ENCODE results near the gene KAT2B. TPM values are rescaled to one million over a fixed set of nuclear protein-coding genes. Genes with fewer than 3 reads are reported as not detected.
A peak's percentile ranks its signal among the peaks of the same experiment; 100 is the strongest.

Gene KAT2B
- total and polyA plus RNA-seq, 11 donors: 19.4 to 82.8 (median 66.0) TPM

- peaks cover 0 to 21% (median 8%) of the 10 kb centered on the region in 12 donors for H3K4me1 ChIP-seq
- DNase-seq (no peak), ATAC-seq (no peak)
- no peaks in the 10 kb centered on the region for H3K27me3 ChIP-seq
- no peaks in the 10 kb centered on the region for H3K9me3 ChIP-seq
- intact Hi-C loops (cut with DNase I): no loop called here
- no peak overlapping the region for H3K4me3 ChIP-seq
- 77 to 91% (median 84%) methylated on average over 6 of the region's 6 CpGs for WGBS, 4 donors
- no peak for TF ChIP-seq POLR2A (IDR thresholded peaks at IDR 0.05)
- no peak for TF ChIP-seq CTCF (IDR thresholded peaks at IDR 0.05)
- H3K36me3 ChIP-seq: peaks cover 0 to 64% (median 15%) of the 10 kb centered on the region in 9 donors
- no peak overlapping the region for H3K27ac ChIP-seq
These were observed 58.8 kb downstream of the KAT2B start for GRCh38 chr3:20099060-20099459.

- H3K4me3 ChIP-seq: no peak overlapping the region
- peaks cover 0 to 21% (median 8%) of the 10 kb centered on the region in 12 donors for H3K4me1 ChIP-seq
- ATAC-seq (no peak), DNase-seq (no peak)
- peak overlapping the region in 1 of 12 donors; percentile 59 for H3K27ac ChIP-seq
- intact Hi-C loops (cut with DNase I): no loop called here
- WGBS, 4 donors: 65 to 73% (median 71%) methylated on average over 1 of the region's 1 CpG
- H3K9me3 ChIP-seq: no peaks in the 10 kb centered on the region
- TF ChIP-seq POLR2A (IDR thresholded peaks at IDR 0.05) (no peak), CTCF (IDR thresholded peaks at IDR 0.05) (no peak)
- H3K27me3 ChIP-seq: no peaks in the 10 kb centered on the region
- peaks cover 0 to 60% (median 15%) of the 10 kb centered on the region in 9 donors for H3K36me3 ChIP-seq
These were observed 59.9 kb downstream of the KAT2B start for GRCh38 chr3:20100151-20100550.

GRCh38 chr3:20101041-20101440 is 60.8 kb downstream of the KAT2B start:
- intact Hi-C loops (cut with DNase I): no loop called here

GRCh38 chr3:20103731-20104130 is 63.5 kb downstream of the KAT2B start:
- H3K27me3 ChIP-seq: no peaks in the 10 kb centered on the region
- no peak overlapping the region for H3K4me3 ChIP-seq
- peak overlapping the region in 1 of 12 donors; percentile 61 for H3K27ac ChIP-seq
- no peaks in the 10 kb centered on the region for H3K9me3 ChIP-seq
- no peak for ATAC-seq
- intact Hi-C loops (cut with DNase I): no loop called here
- H3K36me3 ChIP-seq: peaks cover 0 to 36% (median 13%) of the 10 kb centered on the region in 9 donors
- DNase-seq: no peak
- no peak for TF ChIP-seq POLR2A (IDR thresholded peaks at IDR 0.05)
- 97 to 100% (median 98%) methylated on average over 1 of the region's 1 CpG for WGBS, 4 donors
- peaks cover 0 to 16% (median 0%) of the 10 kb centered on the region in 12 donors for H3K4me1 ChIP-seq

More at GRCh38 chr3:20101041-20101440, 60.8 kb downstream of the KAT2B start:
- Histone ChIP-seq H3K27me3 (no peaks in the 10 kb centered on the region), H3K4me3 (no peak overlapping the region), H3K27ac (no peak overlapping the region), H3K36me3 (peaks cover 0 to 51% (median 15%) of the 10 kb centered on the region in 9 donors), H3K4me1 (peaks cover 0 to 18% (median 6%) of the 10 kb centered on the region in 12 donors), H3K9me3 (no peaks in the 10 kb centered on the region)
- DNase-seq (no peak), ATAC-seq (no peak)
- TF ChIP-seq POLR2A (IDR thresholded peaks at IDR 0.05): no peak
- no peak for TF ChIP-seq CTCF (IDR thresholded peaks at IDR 0.05)
- WGBS, 4 donors: 93 to 94% (median 93%) methylated on average over 5 of the region's 5 CpGs

- DNase-seq: no peak
- no peaks in the 10 kb centered on the region for H3K9me3 ChIP-seq
- peaks cover 0 to 31% (median 9%) of the 10 kb centered on the region in 9 donors for H3K36me3 ChIP-seq
- H3K27me3 ChIP-seq: no peaks in the 10 kb centered on the region
- peak overlapping the region in 1 of 12 donors; percentile 61 for H3K27ac ChIP-seq
- peaks cover 0 to 16% (median 0%) of the 10 kb centered on the region in 12 donors for H3K4me1 ChIP-seq
- WGBS, 4 donors: 71 to 79% (median 74%) methylated on average over 5 of the region's 5 CpGs
- intact Hi-C loops (cut with DNase I): no loop called here
- TF ChIP-seq POLR2A (IDR thresholded peaks at IDR 0.05): no peak
- no peak for TF ChIP-seq CTCF (IDR thresholded peaks at IDR 0.05)
- H3K4me3 ChIP-seq: no peak overlapping the region
- ATAC-seq: peak in 1 of 4 donors; percentile 20
These were observed 64.0 kb downstream of the KAT2B start for GRCh38 chr3:20104167-20104661.
